Stimulated activated CD8-positive, alpha-beta memory T cell treated with anti-CD3 and anti-CD28 coated beads, Interleukin-4, amount 100 ng/mL, for 48 hours (primary cell): ENCODE results near the gene QARS1.

Experiments
- DNase-seq: peaks from one replicate; pipeline ENCODE4 v3.0.0-alpha.2; 2020

QARS1 gene

GRCh38 chr3:49104427-49105291 is at the start of gene QARS1:
Gene QARS1, minus strand, starts transcription at chr3:49104757. Its CDS starts 24 bp downstream, at chr3:49104733.
- peak; percentile 92 for DNase-seq

GRCh38 chr3:49153349-49153912 is 48.9 kb upstream of the QARS1 start:
- no peak for DNase-seq

GRCh38 chr3:49151610-49152009 is 47.1 kb upstream of the QARS1 start:
- DNase-seq, result no peak

- no peak for DNase-seq
Observed at GRCh38 chr3:49148159-49148558, 43.6 kb upstream of the QARS1 start.

GRCh38 chr3:49140080-49140479 is 35.5 kb upstream of the QARS1 start:
- DNase-seq, result no peak

- DNase-seq, result no peak
Observed at GRCh38 chr3:49135499-49135898, 30.9 kb upstream of the QARS1 start.

GRCh38 chr3:49134471-49135265 is 30.1 kb upstream of the QARS1 start:
- DNase-seq, result no peak

GRCh38 chr3:49133226-49133951 is 28.8 kb upstream of the QARS1 start:
- DNase-seq, result no peak

GRCh38 chr3:49132437-49133225 is 28.1 kb upstream of the QARS1 start, which contains the start of gene LAMB2:
Gene LAMB2, minus strand, starts transcription at chr3:49133050. Its CDS starts 183 bp downstream, at chr3:49132867.
- DNase-seq, result no peak

- DNase-seq, result no peak
Observed at GRCh38 chr3:49132073-49132436, 27.5 kb upstream of the QARS1 start.

GRCh38 chr3:49131576-49131975 is 27.0 kb upstream of the QARS1 start:
- DNase-seq, result no peak

- no peak for DNase-seq
Observed at GRCh38 chr3:49131040-49131439, 26.5 kb upstream of the QARS1 start.

GRCh38 chr3:49124991-49125670 is 20.6 kb upstream of the QARS1 start:
- DNase-seq, result no peak

- no peak for DNase-seq
Observed at GRCh38 chr3:49124203-49124602, 19.6 kb upstream of the QARS1 start.

- DNase-seq, result no peak
Observed at GRCh38 chr3:49123687-49124086, 19.1 kb upstream of the QARS1 start.

- no peak for DNase-seq
Observed at GRCh38 chr3:49122886-49123545, 18.5 kb upstream of the QARS1 start.

- DNase-seq, result no peak
Observed at GRCh38 chr3:49122451-49122850, 17.9 kb upstream of the QARS1 start.

- no peak for DNase-seq
Observed at GRCh38 chr3:49122022-49122421, 17.5 kb upstream of the QARS1 start.

- no peak for DNase-seq
Observed at GRCh38 chr3:49121132-49121736, 16.7 kb upstream of the QARS1 start.

GRCh38 chr3:49120438-49121131 is 16.0 kb upstream of the QARS1 start, which contains the start of gene USP19:
Gene USP19, minus strand, starts transcription at chr3:49120823. Its CDS starts 1,678 bp downstream, at chr3:49119145.
- DNase-seq, result peak; percentile 96
